Measurements from ENCODE around the gene SSBP4. TPM values are rescaled to one million over a fixed set of nuclear protein-coding genes. Genes with fewer than 3 reads are reported as not detected.

Gene SSBP4
- total and polyA plus RNA-seq, 9 of the 15 experiments (the other 6 are each of a cell fraction or from before 2014, with no cell fraction given) = 1.1 to 189 (median 39.0) TPM

GRCh38 chr19:18417250-18418028 lies 1.8 kb upstream of the SSBP4 start (continued):
- no peak for TF ChIP-seq SNRNP70 (optimal IDR thresholded peaks at IDR 0.05; ENCODE audit: low read depth, low read length)
- peak; percentile 96 for TF ChIP-seq SMARCA5 (IDR thresholded peaks at IDR 0.05)
- no peak for TF ChIP-seq RBM15 (IDR thresholded peaks at IDR 0.05; ENCODE audit: insufficient read depth, low read length)
- 0 out of 2 replicates have a peak, but pooled peaks have one; percentile 25 for TF ChIP-seq HNRNPL (IDR thresholded peaks at IDR 0.05; ENCODE audit: low read depth, low read length)
- TF ChIP-seq MBD1 (CRISPR knock-in tag; IDR thresholded peaks at IDR 0.05) = no peak
- no peak for TF ChIP-seq STAT5A (IDR thresholded peaks at IDR 0.05; ENCODE audit: borderline replicate concordance, low read length)
- TF ChIP-seq ZNF280B (CRISPR knock-in tag; IDR thresholded peaks at IDR 0.05) = no peak
- TF ChIP-seq SMARCB1 (IDR thresholded peaks at IDR 0.05; ENCODE audit: insufficient read length, low read depth) = no peak
- TF ChIP-seq PRPF4 (IDR thresholded peaks at IDR 0.05; ENCODE audit: insufficient read depth, low read depth, low read length, poor library complexity, severe bottlenecking) = no peak
- TF ChIP-seq MXD1 (CRISPR knock-in tag; IDR thresholded peaks at IDR 0.05; ENCODE audit: borderline replicate concordance, poor library complexity, severe bottlenecking) = no peak
- no peak for TF ChIP-seq ZNF24 (IDR thresholded peaks at IDR 0.05)
- no peak for TF ChIP-seq MEIS2 (IDR thresholded peaks at IDR 0.05; ENCODE audit: partially characterized antibody)
- TF ChIP-seq NR2F6 (CRISPR knock-in tag; IDR thresholded peaks at IDR 0.05) = no peak
- TF ChIP-seq CBX1 (IDR thresholded peaks at IDR 0.05; ENCODE audit: low read depth) = peak; percentile 38; the same call in 1 of the 2 replicates
- TF ChIP-seq ZBTB8A (IDR thresholded peaks at IDR 0.05; ENCODE audit: partially characterized antibody) = no peak
- no peak for TF ChIP-seq ID3 (CRISPR knock-in tag; IDR thresholded peaks at IDR 0.05)
- no peak; the same call in 1 of the 2 replicates for TF ChIP-seq ID3 (tag; IDR thresholded peaks at IDR 0.05)
- TF ChIP-seq NFRKB (IDR thresholded peaks at IDR 0.05; ENCODE audit: low read depth) = peak; percentile 78; the same call in 1 of the 2 replicates
- no peak for TF ChIP-seq ZNF217 (CRISPR knock-in tag; IDR thresholded peaks at IDR 0.05)
- no peak; the same call in 1 of the 2 replicates for TF ChIP-seq CC2D1A (IDR thresholded peaks at IDR 0.05)
- TF ChIP-seq NCOA6 (IDR thresholded peaks at IDR 0.05) = no peak
- no peak for TF ChIP-seq ZNF707 (CRISPR knock-in tag; conservative IDR thresholded peaks at IDR 0.05)
- TF ChIP-seq ZNF23 (CRISPR knock-in tag; IDR thresholded peaks at IDR 0.05) = no peak
- TF ChIP-seq SNAPC5 (CRISPR knock-in tag; IDR thresholded peaks at IDR 0.05) = no peak
- TF ChIP-seq RBM39 (optimal IDR thresholded peaks at IDR 0.05; ENCODE audit: low read depth, low read length) = no peak
- peak; percentile 12; the same call in 1 of the 2 replicates for TF ChIP-seq CTBP1 (IDR thresholded peaks at IDR 0.05; ENCODE audit: borderline replicate concordance)

All from K562 (cell line).